Neural cell (in vitro differentiated cells): Measurements from ENCODE around the gene AP1M1. TPM values are rescaled to one million over a fixed set of nuclear protein-coding genes. Genes with fewer than 3 reads are reported as not detected.

Experiments used
- H2AFZ ChIP-seq: fragments of 200-600, 300-800 bp; sonication (generic), shearing (Covaris generic); 2 replicates; pipeline ENCODE4 v1.6.0; 2014; ENCODE audit warnings: low read depth, mild to moderate bottlenecking, antibody characterized with exemption, low read length, moderate library complexity
- H3F3A ChIP-seq: fragments of 200-600 bp; shearing (Covaris generic); 2 replicates; pipeline ENCODE4 v1.6.1; 2016; ENCODE audit warnings: mild to moderate bottlenecking, moderate library complexity, mixed read lengths, antibody characterized with exemption, low read length; ENCODE audit not compliant: insufficient read depth, poor library complexity, severe bottlenecking
- H3K27ac ChIP-seq: fragments of 200-600, 300-800 bp; sonication (generic), shearing (Covaris generic); 2 replicates; pipeline ENCODE4 v1.5.1; 2014; ENCODE audit warnings: mild to moderate bottlenecking, low read length, moderate library complexity
- H3K27me3 ChIP-seq: fragments of 300-800, 200-600 bp; sonication (generic), shearing (Covaris generic); 2 replicates; pipeline ENCODE4 v1.6.0; 2014; ENCODE audit warnings: mild to moderate bottlenecking, low read depth, low read length, moderate library complexity; ENCODE audit not compliant: insufficient read depth
- H3K36me3 ChIP-seq: fragments of 300-800, 200-600 bp; sonication (generic), shearing (Covaris generic); 2 replicates; pipeline ENCODE4 v1.5.1; 2014; ENCODE audit warnings: mild to moderate bottlenecking, antibody characterized with exemption, low read length, moderate library complexity; ENCODE audit not compliant: insufficient read depth
- H3K4me2 ChIP-seq: fragments of 300-800, 200-600 bp; sonication (generic), shearing (Covaris generic); 2 replicates; pipeline ENCODE4 v1.6.0; 2014; ENCODE audit warnings: mild to moderate bottlenecking, low read length
- H3K4me3 ChIP-seq: fragments of 300-800, 200-600 bp; sonication (generic), shearing (Covaris generic); 2 replicates; pipeline ENCODE4 v1.5.1; 2014; ENCODE audit warnings: mild to moderate bottlenecking, low read length, moderate library complexity
- H3K79me2 ChIP-seq: fragments of 200-600 bp; shearing (Covaris generic); replicated peaks from 2 replicates; pipeline ENCODE4 v1.6.0; 2014; ENCODE audit warnings: mild to moderate bottlenecking, low read length, moderate library complexity; ENCODE audit not compliant: insufficient read depth
- H3K9ac ChIP-seq: fragments of 300-800, 200-600 bp; sonication (generic), shearing (Covaris generic); 2 replicates; pipeline ENCODE4 v1.6.1; 2016; ENCODE audit warnings: mild to moderate bottlenecking, low read length, mixed read lengths
- H3K9me2 ChIP-seq: fragments of 200-600 bp; shearing (Covaris generic); 2 replicates; pipeline ENCODE4 v1.6.1; 2016; ENCODE audit warnings: mild to moderate bottlenecking, low read length, mixed read lengths; ENCODE audit not compliant: insufficient read depth
- H3K9me3 ChIP-seq: fragments of 200-600, 300-800 bp; sonication (generic), shearing (Covaris generic); 2 replicates; pipeline ENCODE4 v1.6.1; 2016; ENCODE audit warnings: mild to moderate bottlenecking, mixed run types, low read length, moderate library complexity, mixed read lengths
- H4K20me1 ChIP-seq: fragments of 200-600 bp; shearing (Covaris generic); 2 replicates; pipeline ENCODE4 v1.6.1; 2016; ENCODE audit warnings: mild to moderate bottlenecking, mixed run types; ENCODE audit not compliant: insufficient read depth
- EP300 ChIP-seq: fragments of 450-650 bp; conservative IDR thresholded peaks from 2 replicates; pipeline ENCODE4 v1.6.1; 2014; ENCODE audit warnings: antibody characterized with exemption, mild to moderate bottlenecking, moderate library complexity; ENCODE audit not compliant: poor library complexity, severe bottlenecking
- EZH2 ChIP-seq: fragments of 200-600, 300-800 bp; shearing (Covaris generic), sonication (generic); IDR thresholded peaks from 2 replicates; pipeline ENCODE4 v1.6.1; 2014; ENCODE audit warnings: antibody characterized with exemption, low read length, borderline replicate concordance, mild to moderate bottlenecking; ENCODE audit not compliant: insufficient read depth, poor library complexity, severe bottlenecking
- MXI1 ChIP-seq: fragments of 450-650 bp; conservative IDR thresholded peaks from 2 replicates; pipeline ENCODE4 v1.6.1; 2014; ENCODE audit warnings: antibody characterized with exemption, mild to moderate bottlenecking; ENCODE audit not compliant: poor library complexity, severe bottlenecking
- POLR2AphosphoS5 ChIP-seq: IDR thresholded peaks from 2 replicates; pipeline ENCODE4 v1.6.1; 2012
- RAD21 ChIP-seq: fragments of 450-650 bp; conservative IDR thresholded peaks from 2 replicates; pipeline ENCODE4 v1.6.1; 2014; ENCODE audit warnings: antibody characterized with exemption, mild to moderate bottlenecking, moderate library complexity
- SMC3 ChIP-seq: fragments of 450-650 bp; conservative IDR thresholded peaks from 2 replicates; pipeline ENCODE4 v1.6.1; 2014; ENCODE audit warnings: antibody characterized with exemption, mild to moderate bottlenecking, moderate library complexity; ENCODE audit not compliant: poor library complexity
- TAF1 ChIP-seq: IDR thresholded peaks from 2 replicates; pipeline ENCODE4 v1.6.1; 2012; ENCODE audit warnings: low read depth
- polyA plus RNA-seq: library from polyadenylated mRNA; depleted of rRNA; stranded (reverse); fragments of >200 nt; gene quantifications from 2 replicates; pipeline ENCODE4 v1.2.3, GENCODE V29; 2014
- TF ChIP-seq, protein P1 (sequence below): IDR thresholded peaks from 2 replicates; pipeline ENCODE4 v1.6.1; 2012; ENCODE audit warnings: borderline replicate concordance
- TF ChIP-seq, protein P2 (sequence below): fragments of 450-650 bp; IDR thresholded peaks from 2 replicates; pipeline ENCODE4 v1.5.1; 2014; ENCODE audit warnings: antibody characterized with exemption, mild to moderate bottlenecking, moderate library complexity; ENCODE audit not compliant: poor library complexity, severe bottlenecking

AP1M1 gene
- polyA plus RNA-seq, 1 donor from 2014 or later = 81.4 TPM

DNA sequence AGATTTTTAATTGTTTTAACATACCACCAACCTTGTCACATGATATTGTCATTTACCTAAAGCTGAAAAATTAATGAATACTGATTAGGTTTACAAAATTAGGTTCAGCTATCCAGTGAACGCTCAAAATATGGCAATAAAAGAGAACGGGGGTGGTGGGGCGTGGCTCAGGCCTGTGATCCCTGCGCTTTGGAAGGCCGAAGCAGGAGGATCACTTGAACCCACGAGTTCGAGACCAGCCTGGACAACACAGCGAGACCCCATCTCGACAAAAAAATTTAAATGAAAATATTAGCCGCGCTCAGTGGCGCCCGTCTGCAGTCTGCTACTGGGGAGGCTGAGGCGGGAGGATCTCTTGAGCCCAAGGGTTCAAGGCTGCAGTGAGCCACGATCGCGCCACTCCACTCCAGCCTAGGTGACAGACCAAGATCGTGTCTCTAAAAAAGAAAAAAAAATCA lies 13.0 kb upstream of the AP1M1 start:
- no peaks in the 10 kb centered on the region for H3K9me3 ChIP-seq
- peaks cover 21% of the 10 kb centered on the region for H3K79me2 ChIP-seq
- H3K4me2 ChIP-seq = peak overlapping the region; percentile 83
- no peaks in the 10 kb centered on the region for H3K27me3 ChIP-seq
- no peaks in the 10 kb centered on the region for H4K20me1 ChIP-seq
- no peaks in the 10 kb centered on the region for H3F3A ChIP-seq
- H3K9me2 ChIP-seq = no peaks in the 10 kb centered on the region
- H2AFZ ChIP-seq = peak overlapping the region; percentile 100
- H3K36me3 ChIP-seq = no peaks in the 10 kb centered on the region
- H3K9ac ChIP-seq = peak overlapping the region; percentile 66
- H3K27ac ChIP-seq = peak overlapping the region; percentile 82
- TF ChIP-seq MXI1 = no peak
- TF ChIP-seq, protein P1, sequence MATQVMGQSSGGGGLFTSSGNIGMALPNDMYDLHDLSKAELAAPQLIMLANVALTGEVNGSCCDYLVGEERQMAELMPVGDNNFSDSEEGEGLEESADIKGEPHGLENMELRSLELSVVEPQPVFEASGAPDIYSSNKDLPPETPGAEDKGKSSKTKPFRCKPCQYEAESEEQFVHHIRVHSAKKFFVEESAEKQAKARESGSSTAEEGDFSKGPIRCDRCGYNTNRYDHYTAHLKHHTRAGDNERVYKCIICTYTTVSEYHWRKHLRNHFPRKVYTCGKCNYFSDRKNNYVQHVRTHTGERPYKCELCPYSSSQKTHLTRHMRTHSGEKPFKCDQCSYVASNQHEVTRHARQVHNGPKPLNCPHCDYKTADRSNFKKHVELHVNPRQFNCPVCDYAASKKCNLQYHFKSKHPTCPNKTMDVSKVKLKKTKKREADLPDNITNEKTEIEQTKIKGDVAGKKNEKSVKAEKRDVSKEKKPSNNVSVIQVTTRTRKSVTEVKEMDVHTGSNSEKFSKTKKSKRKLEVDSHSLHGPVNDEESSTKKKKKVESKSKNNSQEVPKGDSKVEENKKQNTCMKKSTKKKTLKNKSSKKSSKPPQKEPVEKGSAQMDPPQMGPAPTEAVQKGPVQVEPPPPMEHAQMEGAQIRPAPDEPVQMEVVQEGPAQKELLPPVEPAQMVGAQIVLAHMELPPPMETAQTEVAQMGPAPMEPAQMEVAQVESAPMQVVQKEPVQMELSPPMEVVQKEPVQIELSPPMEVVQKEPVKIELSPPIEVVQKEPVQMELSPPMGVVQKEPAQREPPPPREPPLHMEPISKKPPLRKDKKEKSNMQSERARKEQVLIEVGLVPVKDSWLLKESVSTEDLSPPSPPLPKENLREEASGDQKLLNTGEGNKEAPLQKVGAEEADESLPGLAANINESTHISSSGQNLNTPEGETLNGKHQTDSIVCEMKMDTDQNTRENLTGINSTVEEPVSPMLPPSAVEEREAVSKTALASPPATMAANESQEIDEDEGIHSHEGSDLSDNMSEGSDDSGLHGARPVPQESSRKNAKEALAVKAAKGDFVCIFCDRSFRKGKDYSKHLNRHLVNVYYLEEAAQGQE = no peak
- no peak for TF ChIP-seq POLR2AphosphoS5
- TF ChIP-seq, protein P2, sequence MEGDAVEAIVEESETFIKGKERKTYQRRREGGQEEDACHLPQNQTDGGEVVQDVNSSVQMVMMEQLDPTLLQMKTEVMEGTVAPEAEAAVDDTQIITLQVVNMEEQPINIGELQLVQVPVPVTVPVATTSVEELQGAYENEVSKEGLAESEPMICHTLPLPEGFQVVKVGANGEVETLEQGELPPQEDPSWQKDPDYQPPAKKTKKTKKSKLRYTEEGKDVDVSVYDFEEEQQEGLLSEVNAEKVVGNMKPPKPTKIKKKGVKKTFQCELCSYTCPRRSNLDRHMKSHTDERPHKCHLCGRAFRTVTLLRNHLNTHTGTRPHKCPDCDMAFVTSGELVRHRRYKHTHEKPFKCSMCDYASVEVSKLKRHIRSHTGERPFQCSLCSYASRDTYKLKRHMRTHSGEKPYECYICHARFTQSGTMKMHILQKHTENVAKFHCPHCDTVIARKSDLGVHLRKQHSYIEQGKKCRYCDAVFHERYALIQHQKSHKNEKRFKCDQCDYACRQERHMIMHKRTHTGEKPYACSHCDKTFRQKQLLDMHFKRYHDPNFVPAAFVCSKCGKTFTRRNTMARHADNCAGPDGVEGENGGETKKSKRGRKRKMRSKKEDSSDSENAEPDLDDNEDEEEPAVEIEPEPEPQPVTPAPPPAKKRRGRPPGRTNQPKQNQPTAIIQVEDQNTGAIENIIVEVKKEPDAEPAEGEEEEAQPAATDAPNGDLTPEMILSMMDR = no peak
- TF ChIP-seq TAF1 = no peak
- TF ChIP-seq RAD21 = no peak
- no peak for TF ChIP-seq EZH2
- TF ChIP-seq EP300 = no peak
- TF ChIP-seq SMC3 = no peak
- H3K4me3 ChIP-seq = peak overlapping the region; percentile 82

DNA sequence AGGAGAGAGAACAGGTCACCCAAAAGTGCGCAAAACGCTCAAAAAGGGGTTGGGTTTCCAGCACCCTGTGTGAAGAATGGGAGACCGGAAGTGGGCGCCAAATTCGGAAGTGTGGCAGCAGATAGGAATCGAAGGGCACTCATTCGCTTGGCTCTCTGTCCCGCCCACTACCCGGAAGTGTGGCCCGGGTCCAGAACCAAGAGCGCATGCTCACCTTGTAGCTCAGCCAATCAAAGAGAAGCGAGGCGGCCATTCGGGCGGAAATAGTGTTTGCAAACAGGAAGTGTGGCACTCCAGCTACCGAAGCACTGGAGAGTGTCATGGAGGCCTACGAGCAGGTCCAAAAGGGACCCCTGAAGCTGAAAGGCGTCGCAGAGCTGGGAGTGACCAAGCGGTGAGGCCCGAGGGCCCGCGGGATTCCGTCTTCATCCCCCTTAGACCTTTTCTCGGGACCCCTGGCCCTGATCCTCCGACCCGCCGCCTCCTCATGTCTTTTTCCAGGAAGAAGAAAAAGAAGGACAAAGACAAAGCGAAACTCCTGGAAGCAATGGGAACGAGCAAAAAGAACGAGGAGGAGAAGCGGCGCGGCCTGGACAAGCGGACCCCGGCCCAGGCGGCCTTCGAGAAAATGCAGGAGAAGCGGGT lies 12.5 kb upstream of the AP1M1 start, which contains the start of gene FAM32A:
FAM32A (plus strand) TSS at position 288 of the 645 bp plus-strand sequence; CDS start at position 321, 33 bp downstream.
- TF ChIP-seq, protein P1 = peak; percentile 73
- TF ChIP-seq, protein P2 = peak; percentile 87
- peak; percentile 97 for TF ChIP-seq POLR2AphosphoS5
- TF ChIP-seq MXI1 = peak; percentile 87
- no peak for TF ChIP-seq SMC3

More for the DNA sequence above, 12.5 kb upstream of the AP1M1 start, which contains the start of gene FAM32A:
- H3K4me3 ChIP-seq = peak within 1 kb of the TSS; percentile 82
- peak within 1 kb of the TSS; percentile 92 for H3K4me2 ChIP-seq
- no peaks in the 10 kb centered on the region for H4K20me1 ChIP-seq
- H3K9me2 ChIP-seq = no peaks in the 10 kb centered on the region
- no peaks in the 10 kb centered on the region for H3K27me3 ChIP-seq
- peaks cover 21% of the 10 kb centered on the region for H3K79me2 ChIP-seq
- H3K9ac ChIP-seq = peak within 1 kb of the TSS; percentile 88
- H3K9me3 ChIP-seq = no peaks in the 10 kb centered on the region
- peak within 1 kb of the TSS; percentile 82 for H3K27ac ChIP-seq
- H3F3A ChIP-seq = no peaks in the 10 kb centered on the region
- no peaks in the 10 kb centered on the region for H3K36me3 ChIP-seq
- H2AFZ ChIP-seq = peak within 1 kb of the TSS; percentile 100
